Heart right ventricle (tissue), 16 donors: ENCODE measurements around the gene SOX15. TPM values are rescaled to one million over a fixed set of nuclear protein-coding genes. Genes with fewer than 3 reads are reported as not detected.

Experiments used
- ATAC-seq, 8 donors: fragments of 200-7000 bp; cut with Tn5 transposase; one replicate each; pipeline ENCODE4 v1.9.1; 2020; ENCODE audit warnings: mild to moderate bottlenecking in 8 of 8, moderate library complexity in 8 of 8, moderate number of reproducible peaks in 1 of 8
- DNase-seq, 2 donors: peaks; one replicate each; pipeline ENCODE4 v3.0.0-alpha.2; 2020
- H3K27ac ChIP-seq, 10 donors: fragments of 200-600 bp; sonication (generic) in 2 of 10; one replicate each; pipeline versions ENCODE4 v1.5.0 to v1.8.0; 2020 to 2022; ENCODE audit warnings: mild to moderate bottlenecking in 3 of 10
- H3K27me3 ChIP-seq, 7 donors: fragments of 200-600 bp; one replicate each; pipeline ENCODE4 v1.8.0; 2021 to 2022; ENCODE audit warnings: mild to moderate bottlenecking in 2 of 7
- H3K36me3 ChIP-seq, 9 donors: fragments of 200-600 bp; sonication (generic) in 1 of 9; one replicate each; pipeline versions ENCODE4 v1.5.0 to v1.8.0; 2020 to 2022; ENCODE audit warnings: mild to moderate bottlenecking in 2 of 9
- H3K4me1 ChIP-seq, 9 donors: fragments of 200-600 bp; sonication (generic) in 1 of 9; one replicate each; pipeline versions ENCODE4 v1.5.0 to v1.8.0; 2020 to 2022; ENCODE audit warnings: mild to moderate bottlenecking in 4 of 9
- H3K4me3 ChIP-seq, 10 donors: fragments of 200-600 bp; sonication (generic) in 2 of 10; one replicate each; pipeline versions ENCODE4 v1.5.0 to v1.8.0; 2020 to 2022; ENCODE audit warnings: mild to moderate bottlenecking in 7 of 10, moderate library complexity in 2 of 10
- H3K9me3 ChIP-seq, 11 donors: fragments of 200-600 bp in 10 of 11; sonication (generic) in 2 of 11; one replicate each; pipeline versions ENCODE4 v1.5.0 to v1.8.0; 2013 to 2022; ENCODE audit warnings: mild to moderate bottlenecking in 2 of 11, control low read depth in 1 of 11, moderate library complexity in 1 of 11
- WGBS, 2 donors: extraction: QIAGEN DNeasy Blood & Tissue Kit; methylation state at CpG; one replicate each; pipeline ENCODE4 v1.1.7; 2013; ENCODE audit warnings: inconsistent platforms in 1 of 2; 5-methylcytosine and 5-hydroxymethylcytosine counted together
- intact Hi-C, 10 donors: fragments of 100-400 bp; cut with DNase I; formaldehyde crosslinking; loops; one replicate each; pipeline versions ENCODE4 v1.11.1 to v1.14.2; 2022
- polyA plus RNA-seq, 2 donors: library from polyadenylated mRNA; stranded (reverse); fragments of 200-250 nt; gene quantifications; one replicate each; pipeline ENCODE4 v1.2.3, GENCODE V29; 2013
- total RNA-seq, 10 donors: library from RNA; stranded (reverse); fragmentation: NEBNext Ultra II Directional in 3 of 10; extraction: Animal tissue kit (Norgen Biotek cat#: 25700) in 3 of 10; gene quantifications; one replicate each; pipeline versions ENCODE4 v1.2.1 to v1.2.4, GENCODE V29; 2021 to 2023
- TF ChIP-seq, protein P1 (sequence below), 9 donors: fragments of 200-600 bp; sonication (generic) in 2 of 9; IDR thresholded peaks; one replicate each; pipeline versions ENCODE4 v1.5.0 to v1.8.0; 2021 to 2022; ENCODE audit warnings: antibody characterized with exemption in 9 of 9, mild to moderate bottlenecking in 5 of 9, moderate library complexity in 1 of 9
- donor health status: Arrhythmogenic right ventricular cardiomyopathy.
- donor health status: ischemic (EF 13 %, LVEDD 7.1; RV severe dilation, severe dysfunction).
- donor health status: healthy with polysubstance abuse.
- donor health status: DM: no; HTN: yes; CAD: no.
- donor health status: DM: no; HTN: no; CAD: no.
- donor health status: ischemic (EF 25% LVEDD 6.9; RV normal size, moderate dysfunction).
- donor health status: ischemic (EF 25% LVEDD 5.7; RV mildly dilated, moderate dysfunction).
- donor health status: healthy.
- donor health status: DM: yes; HTN: yes; CAD: no.
- donor health status: Ischemic cardiomyopathy.
- donor health status: ischemic (EF 35%, LVEDD 5.7; RV mildly dilated, moderate dysfunction).
- donor health status: nonischemic (EF 11% LVEDD 7.7; RV severe dilation, severe dysfunction).
- donor health status: DM: yes; HTN: yes; CAD: no.
- donor health status: PGD.
- donor health status: ischemic (EF 29% LVEDD 5.4; RV normal size, mild dysfunction).
- donor health status: nonischemic (EF 23%, LVEDD 6.1; RV moderate dilation, normal function).

SOX15 gene
- total and polyA plus RNA-seq, 12 donors: 0.23 to 2.6 (median 1.2) TPM

GRCh38 chr17:7632492-7632894 is 42.6 kb upstream of the SOX15 start:
- peak in 1 of 2 donors; percentile 17 for DNase-seq
- Histone ChIP-seq H3K4me3 (no peak overlapping the region), H3K27me3 (no peaks in the 10 kb centered on the region), H3K9me3 (no peaks in the 10 kb centered on the region), H3K36me3 (no peaks in the 10 kb centered on the region), H3K27ac (no peak overlapping the region), H3K4me1 (peaks cover 3 to 25% (median 6%) of the 10 kb centered on the region in 9 donors)
- intact Hi-C loops: loop anchor here in 7 of 10 donors (2.0 to 10.0 kb wide), 3 partner anchors 55 to 62 kb away; partner anchors contain the start of genes WRAP53 (in 6 of the 7) and TP53 (in 5 of the 7)
- WGBS, 2 donors: 52 to 56% methylated on average over 6 of the region's 6 CpGs
- ATAC-seq: peak in 2 of 8 donors; percentile 29 to 36
- TF ChIP-seq, protein P1, sequence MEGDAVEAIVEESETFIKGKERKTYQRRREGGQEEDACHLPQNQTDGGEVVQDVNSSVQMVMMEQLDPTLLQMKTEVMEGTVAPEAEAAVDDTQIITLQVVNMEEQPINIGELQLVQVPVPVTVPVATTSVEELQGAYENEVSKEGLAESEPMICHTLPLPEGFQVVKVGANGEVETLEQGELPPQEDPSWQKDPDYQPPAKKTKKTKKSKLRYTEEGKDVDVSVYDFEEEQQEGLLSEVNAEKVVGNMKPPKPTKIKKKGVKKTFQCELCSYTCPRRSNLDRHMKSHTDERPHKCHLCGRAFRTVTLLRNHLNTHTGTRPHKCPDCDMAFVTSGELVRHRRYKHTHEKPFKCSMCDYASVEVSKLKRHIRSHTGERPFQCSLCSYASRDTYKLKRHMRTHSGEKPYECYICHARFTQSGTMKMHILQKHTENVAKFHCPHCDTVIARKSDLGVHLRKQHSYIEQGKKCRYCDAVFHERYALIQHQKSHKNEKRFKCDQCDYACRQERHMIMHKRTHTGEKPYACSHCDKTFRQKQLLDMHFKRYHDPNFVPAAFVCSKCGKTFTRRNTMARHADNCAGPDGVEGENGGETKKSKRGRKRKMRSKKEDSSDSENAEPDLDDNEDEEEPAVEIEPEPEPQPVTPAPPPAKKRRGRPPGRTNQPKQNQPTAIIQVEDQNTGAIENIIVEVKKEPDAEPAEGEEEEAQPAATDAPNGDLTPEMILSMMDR (IDR thresholded peaks at IDR 0.05): peak; percentile 11 to 56 (median 48)

GRCh38 chr17:7631398-7632380 is 41.8 kb upstream of the SOX15 start:
- Histone ChIP-seq H3K27me3 (no peaks in the 10 kb centered on the region), H3K4me3 (no peak overlapping the region), H3K4me1 (peaks cover 6 to 30% (median 12%) of the 10 kb centered on the region in 9 donors), H3K27ac (no peak overlapping the region), H3K36me3 (no peaks in the 10 kb centered on the region), H3K9me3 (no peaks in the 10 kb centered on the region)
- intact Hi-C loops: loop anchor here in 7 of 10 donors (2.0 to 10.0 kb wide), 3 partner anchors 56 to 63 kb away; partner anchors contain the start of genes WRAP53 (in 6 of the 7) and TP53 (in 5 of the 7)
- no peak for ATAC-seq
- WGBS, 2 donors: 21 to 25% methylated on average over 11 of the region's 11 CpGs
- peak in 1 of 2 donors; percentile 41 for DNase-seq
- TF ChIP-seq, protein P1 (IDR thresholded peaks at IDR 0.05): no peak

- WGBS, 2 donors: 75 to 89% methylated on average over 13 of the region's 13 CpGs
- ATAC-seq: no peak
- TF ChIP-seq, protein P1 (IDR thresholded peaks at IDR 0.05): no peak
- Histone ChIP-seq H3K27me3 (no peaks in the 10 kb centered on the region), H3K36me3 (peaks cover 0 to 14% (median 0%) of the 10 kb centered on the region in 9 donors), H3K27ac (no peak within 1 kb of the TSS), H3K9me3 (no peaks in the 10 kb centered on the region), H3K4me1 (peaks cover 7 to 33% (median 17%) of the 10 kb centered on the region in 9 donors), H3K4me3 (no peak within 1 kb of the TSS)
- intact Hi-C loops: loop anchor here in 6 of 10 donors (5.0 to 10.0 kb wide), 2 partner anchors 57 to 65 kb away; partner anchors contain the start of genes TP53 (in 5 of the 6) and WRAP53 (in 5 of the 6)
- DNase-seq: no peak
These were observed 40.2 kb upstream of the SOX15 start, which contains the start of gene SHBG for GRCh38 chr17:7629939-7630571. Gene SHBG (plus strand): TSS chr17:7630135. CDS start chr17:7630173, 38 bp downstream.
